CD4-positive, alpha-beta T cell treated with Interleukin-2 at 100 ng/mL for 4 hours (primary cell): ENCODE data around the gene VASP.

Experiments used
- DNase-seq: peaks from one replicate; pipeline ENCODE4 v3.0.0-alpha.2; 2020; ENCODE audit warnings: low spot score

Gene VASP

DNA sequence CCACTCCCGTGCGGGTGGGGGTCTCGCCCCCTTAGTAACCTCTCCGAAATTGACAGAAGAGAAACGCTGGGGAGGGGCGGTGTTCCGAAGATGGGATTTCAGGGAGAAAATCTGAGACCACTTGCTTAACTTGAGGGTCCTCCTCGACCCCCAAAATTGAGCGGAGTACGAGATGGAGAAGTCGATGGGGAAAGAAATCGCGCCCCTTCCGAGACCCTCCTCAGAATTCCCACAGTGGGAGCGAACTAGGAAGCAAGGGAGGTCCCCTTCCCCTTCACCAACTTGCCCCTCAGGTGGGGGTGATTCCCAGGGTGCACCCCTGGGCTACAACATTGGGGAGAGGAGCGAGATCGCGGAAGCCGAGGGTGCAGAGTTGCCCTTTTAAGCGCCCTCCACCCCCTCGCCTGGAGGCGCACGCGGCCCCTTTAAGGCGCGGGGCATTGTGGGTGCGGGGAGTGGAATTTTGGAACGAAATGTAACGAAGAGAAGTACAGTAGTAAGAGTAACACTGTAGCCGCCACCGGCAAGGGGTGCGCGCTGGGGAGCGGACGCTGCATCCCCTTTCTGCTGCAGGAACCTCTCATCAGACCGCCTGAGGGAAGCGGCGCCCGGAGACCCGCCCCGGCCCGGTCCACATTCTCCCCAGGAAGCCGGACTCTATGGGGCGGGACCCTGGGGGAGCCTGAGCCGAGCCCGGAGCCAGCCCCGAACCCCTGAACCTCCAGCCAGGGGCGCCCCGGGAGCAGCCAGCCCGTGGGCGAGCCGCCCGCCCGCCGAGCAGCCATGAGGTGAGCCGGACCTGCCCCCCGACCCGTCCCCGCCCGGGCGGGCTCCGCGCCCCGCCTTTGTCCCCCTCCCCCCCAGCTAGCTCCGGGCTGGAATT lies at the start of gene VASP:
Gene VASP, plus strand, starts transcription at position 491 of the 883 bp plus-strand sequence. Its CDS starts 293 bp downstream, at position 784.
- peak; percentile 92 for DNase-seq

DNA sequence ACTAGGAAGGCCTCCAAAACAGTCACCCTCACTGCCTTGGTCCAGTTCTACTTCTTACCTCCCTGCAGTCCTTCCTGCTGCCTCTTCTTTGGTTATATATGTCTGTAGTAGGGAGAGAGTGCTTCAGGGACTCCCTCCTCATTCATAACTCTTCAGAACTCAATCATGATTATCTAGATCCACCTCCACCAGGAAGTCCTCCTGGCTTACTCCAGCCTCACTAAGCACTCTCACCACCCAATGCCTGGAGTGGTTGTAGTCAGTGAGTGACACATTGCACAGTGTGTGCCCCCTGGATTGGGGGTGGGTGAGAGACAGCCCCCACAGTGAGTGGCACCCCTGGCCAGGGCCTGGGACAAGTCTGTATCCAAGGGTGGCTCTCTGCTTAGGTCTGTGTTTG lies 49.5 kb upstream of the VASP start:
- DNase-seq, result no peak

DNA sequence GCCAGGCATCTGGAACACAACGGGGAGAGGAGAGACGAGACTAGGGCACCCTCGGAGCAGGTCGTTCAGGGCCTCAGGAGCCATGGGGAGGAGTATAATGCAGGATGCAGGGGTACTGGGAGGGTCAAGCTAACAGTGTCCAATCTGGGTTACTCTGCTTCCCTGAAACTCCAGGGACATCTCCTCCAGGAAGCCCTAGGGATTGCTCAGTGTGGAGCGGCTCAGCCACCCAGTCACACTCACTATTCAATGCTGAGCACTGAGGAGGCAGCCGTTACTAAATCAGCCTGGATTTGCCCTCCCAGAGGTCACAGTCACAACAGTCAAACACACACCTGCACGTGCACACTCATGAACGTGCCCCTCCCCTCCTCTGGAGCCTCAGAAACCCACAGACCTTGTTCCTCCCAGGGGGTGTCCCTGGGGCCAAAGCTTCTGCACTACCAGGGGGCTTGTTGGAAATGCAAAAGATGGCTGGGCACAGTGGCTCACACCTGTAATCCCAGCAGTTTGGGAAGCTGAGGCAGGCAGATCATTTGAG lies 46.4 kb upstream of the VASP start:
- no peak for DNase-seq

DNA sequence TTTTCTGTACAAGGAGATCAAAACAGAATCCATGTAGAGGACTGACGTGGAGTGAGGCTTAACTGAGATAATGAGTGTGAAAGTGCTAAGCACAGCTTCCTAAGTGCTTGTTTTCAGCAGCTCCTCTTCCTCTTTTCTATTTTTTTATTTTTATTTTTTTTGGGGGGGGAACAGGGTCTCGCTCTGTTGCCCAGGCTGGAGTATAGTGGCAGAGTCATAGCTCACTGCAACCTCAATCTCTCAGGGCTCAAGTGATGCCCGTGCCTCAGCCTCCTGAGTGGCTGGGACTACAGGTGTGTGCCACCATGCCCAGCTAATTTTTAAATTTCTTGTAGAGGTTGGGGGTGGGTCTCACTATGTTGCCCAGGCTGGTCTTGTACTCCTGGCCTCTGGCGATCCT lies 45.1 kb upstream of the VASP start:
- no peak for DNase-seq

DNA sequence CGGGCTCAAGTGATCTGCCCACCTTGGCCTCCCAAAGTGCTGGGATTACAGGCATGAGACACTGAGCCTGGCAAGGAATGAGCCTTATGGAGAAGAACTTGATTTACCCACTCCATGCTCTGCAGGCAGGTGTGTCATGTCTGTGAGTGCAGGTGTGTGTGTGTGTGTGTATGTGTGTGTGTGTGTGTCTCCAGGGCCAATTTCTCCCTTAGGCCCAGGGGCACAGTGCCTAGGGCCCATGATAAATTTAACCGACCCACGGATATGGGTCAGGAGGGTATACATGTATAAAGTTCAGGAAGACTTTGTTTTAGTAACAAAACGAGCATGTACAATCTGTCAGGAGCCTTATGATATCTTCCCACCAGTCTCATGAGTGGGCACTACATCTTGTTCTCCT lies 44.0 kb upstream of the VASP start:
- no peak for DNase-seq

DNA sequence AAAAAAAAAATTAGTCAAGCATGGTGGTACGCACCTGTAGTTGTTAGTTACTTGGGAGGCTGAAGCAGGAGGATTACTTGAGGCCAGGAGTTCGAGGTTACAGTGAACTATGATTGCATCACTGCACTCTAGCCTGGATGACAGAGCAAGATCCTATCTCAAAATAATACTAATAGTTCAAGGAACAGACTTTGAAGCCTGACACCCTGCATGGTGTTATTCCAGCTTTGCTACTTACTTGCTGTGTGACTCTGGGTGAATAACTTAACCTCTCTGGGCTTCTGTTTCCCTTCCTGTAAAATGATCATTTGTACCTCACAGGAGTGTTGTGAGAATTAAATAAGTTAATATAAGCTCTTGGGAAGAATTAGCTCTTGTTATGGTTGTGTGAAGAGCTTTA lies 43.0 kb upstream of the VASP start:
- no peak for DNase-seq

DNA sequence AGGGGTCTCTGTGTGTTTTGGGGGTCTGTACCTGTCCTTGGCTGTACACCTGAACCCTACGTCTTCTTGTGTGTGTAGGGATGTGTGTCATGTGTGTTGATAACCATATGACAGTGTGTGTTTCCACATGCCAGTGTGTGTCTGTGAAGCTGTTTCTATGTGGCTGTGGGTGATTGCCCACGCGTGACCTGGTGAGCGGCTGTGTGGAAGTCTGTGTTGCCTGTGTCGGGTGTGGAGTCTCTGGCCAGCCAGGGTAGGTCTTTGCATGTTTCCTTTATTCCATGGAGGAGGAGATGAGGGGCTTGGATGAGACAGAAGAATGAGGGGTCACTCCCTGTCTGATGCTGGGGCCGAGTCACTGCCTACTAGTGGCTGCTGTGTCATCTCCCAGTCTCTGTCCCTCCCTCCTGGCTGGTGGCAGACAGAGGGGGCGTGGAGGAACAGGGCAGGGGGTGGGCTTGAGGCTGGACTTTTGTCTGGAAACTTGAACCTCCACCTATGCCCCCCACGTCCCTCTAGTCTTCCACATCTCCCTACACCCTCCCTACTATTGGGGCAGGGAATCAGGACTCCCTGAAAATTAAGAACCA lies 42.3 kb upstream of the VASP start:
- DNase-seq, result no peak

DNA sequence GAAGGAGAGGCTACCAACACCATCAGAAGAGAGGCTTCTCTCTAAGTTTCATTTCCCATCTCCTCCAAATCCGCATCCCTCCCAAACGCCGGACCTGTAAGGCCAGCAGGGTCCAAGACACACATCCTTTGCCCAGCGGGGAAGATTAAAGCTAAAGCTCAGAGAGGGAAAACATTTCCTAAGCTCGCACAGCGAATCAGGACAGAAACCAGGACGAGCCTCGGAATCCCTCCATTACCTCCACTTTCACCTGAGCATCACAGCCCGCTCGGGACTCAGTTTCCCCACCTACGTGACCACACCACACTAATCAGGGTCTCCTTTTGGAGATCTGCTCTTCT lies 40.2 kb upstream of the VASP start:
- no peak for DNase-seq

DNA sequence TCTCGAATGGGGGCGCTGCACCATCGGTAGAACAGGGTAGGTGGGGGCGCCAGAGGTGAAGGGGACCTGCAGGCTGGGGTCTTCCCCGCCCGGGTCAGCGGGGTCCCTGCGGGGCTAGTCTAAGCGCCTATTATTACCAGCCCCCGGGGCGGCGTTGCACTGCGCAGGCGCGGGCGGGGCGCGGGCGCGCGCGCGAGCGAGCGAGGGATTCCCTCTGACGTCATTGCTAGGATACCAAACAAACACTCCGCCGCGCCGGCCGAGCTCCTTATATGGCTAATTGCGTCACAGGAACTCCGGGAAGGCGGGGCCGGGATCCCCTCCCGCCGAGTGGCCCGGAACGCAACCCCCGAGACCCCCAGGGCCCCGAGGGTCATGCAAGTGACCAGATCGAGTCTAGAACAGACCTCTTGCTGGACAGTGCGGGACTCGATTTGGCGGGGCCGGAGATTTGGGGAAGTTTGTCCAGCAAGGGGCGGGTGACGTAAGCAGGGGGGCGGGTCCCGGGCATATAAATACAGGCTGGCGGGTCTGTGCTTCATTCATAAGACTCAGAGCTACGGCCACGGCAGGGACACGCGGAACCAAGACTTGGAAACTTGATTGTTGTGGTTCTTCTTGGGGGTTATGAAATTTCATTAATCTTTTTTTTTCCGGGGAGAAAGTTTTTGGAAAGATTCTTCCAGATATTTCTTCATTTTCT lies 39.7 kb upstream of the VASP start, which contains the start of gene FOSB:
Gene FOSB, plus strand, starts transcription at position 541 of the 703 bp plus-strand sequence. CDS start 591 bp downstream, outside the sequence.
- DNase-seq, result peak; percentile 96

DNA sequence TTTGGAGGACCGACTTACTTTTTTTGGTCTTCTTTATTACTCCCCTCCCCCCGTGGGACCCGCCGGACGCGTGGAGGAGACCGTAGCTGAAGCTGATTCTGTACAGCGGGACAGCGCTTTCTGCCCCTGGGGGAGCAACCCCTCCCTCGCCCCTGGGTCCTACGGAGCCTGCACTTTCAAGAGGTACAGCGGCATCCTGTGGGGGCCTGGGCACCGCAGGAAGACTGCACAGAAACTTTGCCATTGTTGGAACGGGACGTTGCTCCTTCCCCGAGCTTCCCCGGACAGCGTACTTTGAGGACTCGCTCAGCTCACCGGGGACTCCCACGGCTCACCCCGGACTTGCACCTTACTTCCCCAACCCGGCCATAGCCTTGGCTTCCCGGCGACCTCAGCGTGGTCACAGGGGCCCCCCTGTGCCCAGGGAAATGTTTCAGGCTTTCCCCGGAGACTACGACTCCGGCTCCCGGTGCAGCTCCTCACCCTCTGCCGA lies 39.1 kb upstream of the VASP start:
- peak; percentile 52 for DNase-seq

DNA sequence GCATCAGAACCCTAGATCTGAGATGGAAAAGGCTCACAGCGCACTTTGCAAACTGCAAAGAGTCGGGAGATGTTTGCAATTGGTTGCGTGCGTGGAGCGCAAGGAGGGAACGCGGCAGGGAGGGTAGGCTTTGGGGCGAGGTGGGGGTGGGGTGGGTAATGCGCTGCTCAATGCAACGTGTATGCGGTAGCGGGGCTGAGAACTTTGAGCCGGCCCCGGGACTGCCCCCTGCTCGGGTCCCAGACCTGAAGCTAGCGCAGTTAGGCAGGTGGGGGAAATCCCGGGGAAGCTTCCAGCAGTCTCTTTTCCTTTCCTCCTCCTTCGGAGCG lies 38.5 kb upstream of the VASP start:
- DNase-seq, result no peak

DNA sequence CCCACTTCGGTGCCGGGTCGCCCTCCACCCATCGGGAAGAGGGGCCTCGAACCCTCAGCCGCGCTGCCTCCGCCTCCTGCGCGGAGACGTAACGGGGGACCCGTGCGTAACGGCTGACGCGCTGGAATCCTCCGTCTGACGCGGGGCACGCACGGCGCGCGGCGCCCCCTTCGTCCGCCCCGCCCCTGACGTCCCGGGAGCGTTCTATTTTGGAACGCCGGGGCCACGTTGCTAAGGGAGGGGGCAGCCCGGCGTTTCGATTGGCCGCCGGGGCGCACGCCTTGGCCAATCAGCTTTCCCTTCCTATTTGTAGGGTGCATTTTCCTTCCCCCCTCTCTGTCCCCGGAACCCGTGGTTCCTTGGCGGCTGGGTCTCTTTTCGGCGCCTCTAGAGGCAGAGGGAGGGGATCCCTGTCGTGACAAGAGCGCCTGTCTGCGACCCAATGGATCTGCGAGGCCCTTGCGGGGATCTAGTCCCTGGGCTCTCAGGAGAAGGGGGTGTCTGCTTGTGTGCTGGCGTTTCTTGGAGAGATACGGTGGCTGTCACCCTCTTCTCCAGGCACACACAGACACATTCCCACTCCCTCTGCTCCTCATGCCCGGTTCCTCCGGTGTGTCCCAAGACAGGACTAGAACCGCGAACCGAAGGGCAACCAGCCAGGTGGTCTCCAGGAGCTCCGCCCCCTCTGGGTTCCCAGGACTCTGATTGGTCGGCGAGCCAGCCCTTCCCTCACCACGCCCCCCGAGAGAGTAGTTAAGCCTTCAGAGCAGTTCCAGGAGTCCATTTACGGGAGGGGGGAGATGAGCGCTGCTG lies 37.9 kb upstream of the VASP start:
- DNase-seq, result peak; percentile 95

DNA sequence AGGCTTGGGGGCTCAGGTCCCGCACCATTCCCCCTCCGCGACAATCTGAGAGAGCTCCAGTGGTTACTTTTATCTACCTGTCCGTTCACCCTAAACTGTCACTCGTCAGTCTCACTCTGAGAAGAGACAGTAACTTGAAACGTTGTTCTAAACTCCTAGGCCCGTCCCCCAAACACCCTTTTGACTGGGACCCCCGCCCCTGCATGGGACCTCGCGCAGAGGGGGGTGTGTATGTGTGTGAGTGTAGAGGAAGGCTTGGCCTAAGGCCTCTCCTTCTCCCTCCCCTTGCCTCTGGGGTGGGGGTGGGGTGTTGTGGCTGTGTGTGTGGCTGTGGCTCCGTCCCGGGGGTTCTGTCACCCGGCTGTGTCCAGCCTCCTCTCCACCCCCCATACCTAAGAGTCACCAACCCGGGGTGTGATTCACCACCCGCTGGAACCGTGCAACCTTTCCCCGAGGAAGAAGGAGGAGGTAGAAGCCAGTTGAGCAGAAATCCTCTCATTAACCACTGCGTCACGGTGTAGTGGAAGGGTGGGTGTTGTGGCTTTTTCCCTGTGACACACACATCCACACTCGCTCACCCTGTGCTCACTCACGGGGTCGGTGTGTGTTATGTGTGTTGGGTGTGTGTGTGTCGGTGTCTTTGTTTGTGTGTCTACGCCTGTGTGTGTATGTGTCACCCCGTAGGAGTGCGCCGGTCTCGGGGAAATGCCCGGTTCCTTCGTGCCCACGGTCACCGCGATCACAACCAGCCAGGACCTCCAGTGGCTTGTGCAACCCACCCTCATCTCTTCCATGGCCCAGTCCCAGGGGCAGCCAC lies 37.1 kb upstream of the VASP start:
- DNase-seq, result peak; percentile 38

DNA sequence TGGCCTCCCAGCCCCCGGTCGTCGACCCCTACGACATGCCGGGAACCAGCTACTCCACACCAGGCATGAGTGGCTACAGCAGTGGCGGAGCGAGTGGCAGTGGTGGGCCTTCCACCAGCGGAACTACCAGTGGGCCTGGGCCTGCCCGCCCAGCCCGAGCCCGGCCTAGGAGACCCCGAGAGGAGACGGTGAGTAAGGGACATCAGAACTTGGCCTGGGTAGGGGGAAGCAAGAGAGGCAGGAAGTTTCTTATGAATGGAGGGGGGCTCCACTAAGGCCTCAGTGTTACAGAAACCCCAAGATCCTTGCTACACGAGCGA lies 36.6 kb upstream of the VASP start:
- DNase-seq, result no peak

DNA sequence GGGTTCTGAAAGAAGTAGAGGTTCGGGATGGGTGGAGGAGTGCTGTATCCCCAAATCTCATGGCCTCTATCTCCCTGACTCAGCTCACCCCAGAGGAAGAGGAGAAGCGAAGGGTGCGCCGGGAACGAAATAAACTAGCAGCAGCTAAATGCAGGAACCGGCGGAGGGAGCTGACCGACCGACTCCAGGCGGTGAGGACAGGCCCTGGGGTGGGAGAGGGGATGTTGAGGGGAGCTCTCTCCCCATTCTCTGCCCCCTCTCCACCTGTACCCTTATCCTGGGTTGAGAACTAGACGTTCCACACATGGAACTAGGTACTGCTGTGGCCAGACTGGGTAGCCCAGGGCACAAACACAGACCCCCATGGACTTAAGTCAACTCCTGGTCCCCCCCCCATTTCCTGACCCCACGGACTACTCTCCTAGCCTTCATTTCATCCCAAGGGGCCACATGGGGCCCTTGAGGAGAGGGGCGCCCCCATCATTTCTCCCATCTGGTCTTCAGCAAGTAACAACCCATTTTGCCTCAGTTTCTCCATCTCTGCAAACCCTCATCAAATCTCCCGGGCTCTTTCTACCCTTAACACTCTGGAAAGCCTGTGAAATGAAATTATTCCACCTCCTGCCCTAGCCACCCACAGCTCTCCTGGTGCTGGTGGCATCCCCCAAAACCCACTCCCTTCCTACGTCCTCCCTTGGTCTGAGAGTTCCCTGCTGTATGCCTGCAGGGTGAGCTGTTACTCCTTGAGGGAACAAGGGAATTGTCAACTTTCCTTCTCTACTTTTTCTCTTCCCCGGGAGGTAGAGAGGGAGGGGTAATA lies 36.0 kb upstream of the VASP start:
- no peak for DNase-seq

DNA sequence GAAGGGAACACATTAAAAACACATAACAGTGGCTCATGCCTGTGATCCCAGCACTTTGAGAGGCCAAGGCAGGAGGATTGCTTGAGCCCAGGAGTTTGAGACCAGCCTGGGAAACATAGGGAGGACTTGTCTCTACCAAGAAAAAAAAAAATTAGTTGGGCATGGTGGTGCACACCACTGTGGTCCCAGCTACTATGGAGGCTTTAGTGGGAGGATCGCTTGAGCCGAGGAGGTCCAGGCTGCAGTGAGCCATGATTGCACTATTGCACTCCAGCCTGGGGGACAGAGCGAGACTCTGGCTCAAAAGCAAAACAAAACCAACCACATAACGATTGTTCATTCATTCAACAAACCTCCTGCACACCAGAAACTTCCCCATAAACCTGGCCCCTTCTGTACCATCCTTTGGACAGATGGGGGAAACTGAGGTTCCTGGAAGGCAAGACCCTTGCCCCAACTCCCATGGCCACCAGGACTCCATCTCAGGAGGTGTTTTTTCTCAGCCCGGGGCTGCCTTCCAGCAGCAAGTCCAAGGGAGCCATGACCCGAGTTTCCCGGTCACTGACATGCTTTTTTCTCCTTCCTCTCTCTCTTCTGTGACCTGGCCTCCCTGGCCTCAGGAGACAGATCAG lies 35.2 kb upstream of the VASP start:
- no peak for DNase-seq

DNA sequence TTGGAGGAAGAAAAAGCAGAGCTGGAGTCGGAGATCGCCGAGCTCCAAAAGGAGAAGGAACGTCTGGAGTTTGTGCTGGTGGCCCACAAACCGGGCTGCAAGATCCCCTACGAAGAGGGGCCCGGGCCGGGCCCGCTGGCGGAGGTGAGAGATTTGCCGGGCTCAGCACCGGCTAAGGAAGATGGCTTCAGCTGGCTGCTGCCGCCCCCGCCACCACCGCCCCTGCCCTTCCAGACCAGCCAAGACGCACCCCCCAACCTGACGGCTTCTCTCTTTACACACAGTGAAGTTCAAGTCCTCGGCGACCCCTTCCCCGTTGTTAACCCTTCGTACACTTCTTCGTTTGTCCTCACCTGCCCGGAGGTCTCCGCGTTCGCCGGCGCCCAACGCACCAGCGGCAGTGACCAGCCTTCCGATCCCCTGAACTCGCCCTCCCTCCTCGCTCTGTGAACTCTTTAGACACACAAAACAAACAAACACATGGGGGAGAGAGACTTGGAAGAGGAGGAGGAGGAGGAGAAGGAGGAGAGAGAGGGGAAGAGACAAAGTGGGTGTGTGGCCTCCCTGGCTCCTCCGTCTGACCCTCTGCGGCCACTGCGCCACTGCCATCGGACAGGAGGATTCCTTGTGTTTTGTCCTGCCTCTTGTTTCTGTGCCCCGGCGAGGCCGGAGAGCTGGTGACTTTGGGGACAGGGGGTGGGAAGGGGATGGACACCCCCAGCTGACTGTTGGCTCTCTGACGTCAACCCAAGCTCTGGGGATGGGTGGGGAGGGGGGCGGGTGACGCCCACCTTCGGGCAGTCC lies 34.5 kb upstream of the VASP start:
- DNase-seq, result no peak

DNA sequence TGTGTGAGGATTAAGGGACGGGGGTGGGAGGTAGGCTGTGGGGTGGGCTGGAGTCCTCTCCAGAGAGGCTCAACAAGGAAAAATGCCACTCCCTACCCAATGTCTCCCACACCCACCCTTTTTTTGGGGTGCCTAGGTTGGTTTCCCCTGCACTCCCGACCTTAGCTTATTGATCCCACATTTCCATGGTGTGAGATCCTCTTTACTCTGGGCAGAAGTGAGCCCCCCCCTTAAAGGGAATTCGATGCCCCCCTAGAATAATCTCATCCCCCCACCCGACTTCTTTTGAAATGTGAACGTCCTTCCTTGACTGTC lies 34.0 kb upstream of the VASP start:
- DNase-seq, result no peak
